Daoy (cell line): ENCODE data around the gene COL15A1. TPM values are rescaled to one million over a fixed set of nuclear protein-coding genes. Genes with fewer than 3 reads are reported as not detected.
"Not testable (repeated sequence)": the region's sequence is repeated elsewhere in the genome, so short reads cannot be mapped to it uniquely, and the experiment has no call there.

Experiments used
- DNase-seq: peaks from one replicate; pipeline ENCODE4 v3.0.0-alpha.2; 2015; ENCODE audit warnings: low read depth
- total RNA-seq: library from RNA; depleted of rRNA; stranded (reverse); fragments of >200 nt; shearing (Covaris generic); gene quantifications from 2 replicates; pipeline ENCODE4 v1.2.3, GENCODE V29; 2014

The COL15A1 gene
- total RNA-seq, 1 experiment from 2014 or later = 0.74 TPM

DNA sequence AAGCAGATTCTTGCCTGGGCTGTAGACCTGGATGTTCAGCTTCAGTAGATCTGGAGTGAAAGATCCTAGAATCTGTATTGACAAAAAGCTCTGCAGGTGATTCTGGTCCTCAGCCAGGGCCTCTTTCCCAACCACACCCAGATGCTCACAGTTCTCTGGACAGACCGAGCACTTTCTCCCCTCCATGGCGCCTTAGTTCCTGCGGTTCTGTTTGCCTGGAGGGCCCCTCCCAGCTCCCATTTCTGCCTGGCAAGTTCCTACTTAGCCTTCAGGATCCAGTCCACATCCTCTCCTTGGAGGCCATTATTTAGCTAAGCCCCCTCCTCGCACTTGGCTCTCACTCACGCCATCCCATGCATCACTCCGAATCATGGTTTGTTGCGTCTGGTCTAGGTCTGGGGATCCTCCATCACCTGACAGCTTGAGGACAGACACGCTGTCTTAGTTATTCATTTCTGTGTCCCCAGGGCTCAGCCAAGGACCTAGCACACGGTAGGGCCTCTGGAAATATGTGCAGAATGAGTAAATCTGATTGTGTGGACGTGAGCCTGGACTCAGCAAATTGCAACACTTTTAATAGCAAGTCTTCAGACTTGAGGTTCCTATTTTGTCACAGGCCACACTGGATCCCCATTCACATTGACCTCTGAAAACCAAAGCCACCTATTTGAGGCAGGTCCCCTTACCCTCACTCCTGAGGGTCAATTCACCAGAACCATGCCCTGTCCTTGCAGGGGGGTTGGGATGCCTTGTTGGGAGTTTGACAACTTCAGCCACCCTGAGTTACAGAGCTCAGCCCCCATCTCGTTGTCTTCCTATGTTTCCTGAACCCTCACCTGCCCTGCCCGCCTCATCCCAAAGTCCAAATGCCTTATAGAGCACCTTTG is 50.7 kb downstream of the COL15A1 start:
- peak; percentile 42 for DNase-seq

DNA sequence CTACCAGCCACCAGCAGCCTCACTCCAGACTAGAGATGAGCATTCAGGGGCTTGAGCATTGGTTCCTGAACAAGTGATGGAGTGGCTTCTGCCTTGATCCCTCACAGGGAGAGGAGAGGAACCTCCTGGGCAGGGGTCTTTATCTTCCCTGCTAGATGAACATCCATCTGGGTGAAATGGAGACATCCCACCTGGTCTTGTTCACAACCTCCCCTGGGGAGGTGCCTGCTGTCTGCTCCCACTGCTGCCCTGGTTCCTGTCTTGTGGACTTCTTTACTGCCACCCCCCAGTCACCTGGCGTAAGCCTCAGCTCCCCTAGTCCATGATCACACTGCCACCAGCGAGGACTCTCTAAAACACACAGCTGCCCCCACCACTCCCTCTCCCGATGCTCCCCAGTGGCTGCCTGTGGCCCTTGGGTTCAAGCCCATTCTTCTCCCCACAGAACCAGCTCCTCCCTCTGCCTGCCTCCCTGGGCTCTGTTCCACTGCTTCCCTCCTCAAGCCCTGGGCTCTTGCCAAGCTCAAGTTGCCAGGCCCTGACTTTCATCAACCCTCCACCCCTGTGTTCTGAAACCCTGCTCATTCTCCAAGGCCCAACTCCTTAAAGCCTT is 51.5 kb downstream of the COL15A1 start:
- DNase-seq = peak; percentile 62

DNA sequence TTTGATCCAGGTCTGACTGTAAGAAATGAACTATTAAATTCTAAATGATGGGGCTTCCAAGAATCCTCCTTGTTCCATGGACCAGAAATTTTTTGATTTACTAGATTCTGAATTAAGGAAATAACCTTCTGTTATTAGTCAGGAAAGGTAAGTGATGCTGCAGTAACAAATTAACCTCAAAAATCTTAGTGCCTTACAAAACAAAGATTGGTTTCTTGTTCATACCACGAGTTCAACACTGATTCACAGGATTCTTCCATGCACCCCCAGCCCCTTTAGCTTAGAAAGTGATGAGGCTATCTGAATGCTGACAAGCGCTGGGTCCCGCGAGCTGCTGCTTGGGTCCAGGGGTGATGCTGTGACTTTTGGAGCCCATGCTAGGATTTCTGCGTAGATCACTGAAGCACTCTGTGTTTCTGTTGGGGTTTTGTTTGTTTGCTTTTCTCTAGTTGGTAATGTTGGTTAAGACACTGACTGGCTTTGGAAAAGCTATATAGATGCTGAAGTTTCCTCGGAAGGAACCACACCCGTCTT is 52.3 kb downstream of the COL15A1 start:
- no peak for DNase-seq

DNA sequence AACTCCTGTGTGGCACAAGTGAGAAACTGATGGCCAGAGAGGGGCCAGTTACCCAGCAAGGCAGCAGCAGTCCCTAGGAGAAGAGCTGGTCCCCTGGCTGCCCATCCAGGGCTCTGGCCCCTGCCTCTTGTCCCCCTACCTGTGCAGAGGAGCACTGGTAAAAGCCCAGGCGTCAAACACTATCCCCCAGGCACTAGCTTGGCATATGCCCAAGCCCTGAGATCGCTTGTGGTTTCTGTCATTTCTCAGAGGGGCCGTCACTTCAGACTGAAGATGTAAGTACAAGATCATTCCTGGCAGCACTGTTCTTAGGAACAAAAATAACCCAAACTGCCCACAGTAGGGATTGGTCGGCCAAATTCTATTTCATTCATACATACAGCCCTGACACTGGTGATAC is 53.9 kb downstream of the COL15A1 start:
- DNase-seq = peak; percentile 85

DNA sequence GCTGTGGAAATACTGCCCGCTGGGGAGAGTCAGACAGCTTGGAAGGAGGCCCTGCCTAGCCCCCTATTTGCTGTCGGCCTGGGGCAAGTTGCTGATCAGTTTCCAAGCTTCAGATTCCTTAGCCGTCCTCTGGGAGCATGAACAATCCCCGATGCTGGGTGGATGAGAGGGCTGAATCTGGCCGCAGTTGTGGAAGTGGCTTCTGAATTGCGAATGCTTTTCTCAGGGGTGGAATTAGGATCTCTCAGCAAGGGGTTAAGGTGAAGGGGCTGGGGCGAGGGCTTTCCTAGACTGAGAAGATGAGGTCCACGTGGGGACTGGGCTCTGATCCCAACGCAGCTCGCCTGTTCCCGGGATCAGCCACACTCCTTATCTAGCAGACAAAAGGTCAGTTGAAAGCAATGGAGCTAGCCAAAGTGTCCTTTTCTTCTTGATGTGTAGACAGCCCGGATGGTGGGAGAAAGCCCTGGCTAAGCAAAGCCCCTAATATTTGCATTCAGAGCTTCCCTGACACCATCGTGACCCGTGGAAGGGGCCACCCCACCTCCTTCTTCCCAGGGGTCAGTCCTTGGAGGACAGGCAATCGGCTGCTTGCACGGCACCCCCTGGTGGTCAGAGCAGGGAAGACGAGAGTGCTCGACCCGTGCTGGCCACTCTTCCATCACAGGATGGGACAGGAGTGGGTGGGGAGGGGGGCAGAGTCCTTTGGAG is 54.9 kb downstream of the COL15A1 start:
- DNase-seq = peak; percentile 81

DNA sequence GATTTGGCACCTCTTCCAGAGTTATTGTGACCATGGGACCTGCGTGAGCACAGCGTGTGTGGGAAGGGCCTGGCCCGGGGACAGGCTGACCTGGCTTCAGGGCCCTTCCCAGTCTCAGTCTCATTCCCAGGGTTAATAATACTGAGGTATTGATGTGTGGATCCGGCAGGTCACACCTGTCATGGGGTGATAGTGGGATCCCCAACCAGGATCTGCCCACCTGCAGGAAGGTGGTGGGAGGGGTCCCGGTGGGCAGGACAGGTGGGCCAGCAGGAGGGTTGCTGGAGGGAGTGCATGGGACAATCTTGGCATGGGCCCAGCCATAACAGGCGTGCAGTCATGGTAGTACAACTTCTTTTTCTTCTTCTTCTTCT is 55.4 kb downstream of the COL15A1 start:
- DNase-seq = no peak

DNA sequence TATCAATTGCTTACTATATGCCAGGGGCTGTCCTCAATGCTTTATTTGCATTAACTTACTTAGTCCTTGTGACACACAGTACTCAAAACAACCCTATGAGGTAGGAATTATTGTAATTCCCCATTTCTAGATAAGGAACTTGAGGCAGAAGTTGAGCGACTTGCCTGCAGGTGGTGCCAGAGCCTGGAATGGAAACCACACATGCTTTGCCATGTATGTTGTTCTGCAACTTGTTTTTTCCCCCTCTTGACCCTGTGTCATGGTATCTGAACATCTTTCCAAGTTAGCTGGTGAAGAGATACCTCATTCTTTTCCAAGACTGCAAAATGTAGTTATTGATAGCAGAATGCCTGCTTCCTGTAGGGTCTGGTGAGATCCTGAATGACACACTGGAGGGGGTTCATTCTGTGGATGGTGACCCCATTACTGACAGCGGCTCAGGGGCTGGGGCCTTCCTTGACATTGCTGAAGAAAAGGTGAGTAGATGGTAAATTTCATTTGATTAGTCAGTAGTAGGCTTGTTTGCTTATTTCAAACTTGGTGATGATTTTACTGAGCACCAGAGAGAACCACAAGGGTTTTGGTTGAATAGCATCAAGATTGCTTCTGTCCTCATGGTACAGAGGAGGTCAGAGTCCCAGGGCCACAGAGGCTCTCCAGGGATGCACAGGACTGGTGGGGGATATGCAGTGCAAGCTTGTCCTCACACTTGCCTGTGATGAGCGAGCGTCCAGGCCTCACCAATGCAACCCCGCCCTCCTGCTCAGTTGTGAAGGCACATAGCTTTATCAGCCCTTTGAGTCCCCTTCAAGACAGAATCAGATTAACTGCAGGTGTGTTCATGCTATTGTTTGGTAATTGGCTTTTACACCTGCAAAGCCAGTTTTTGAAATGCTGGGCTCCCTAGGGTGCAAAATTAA is 57.0 kb downstream of the COL15A1 start:
- DNase-seq = peak; percentile 80

DNA sequence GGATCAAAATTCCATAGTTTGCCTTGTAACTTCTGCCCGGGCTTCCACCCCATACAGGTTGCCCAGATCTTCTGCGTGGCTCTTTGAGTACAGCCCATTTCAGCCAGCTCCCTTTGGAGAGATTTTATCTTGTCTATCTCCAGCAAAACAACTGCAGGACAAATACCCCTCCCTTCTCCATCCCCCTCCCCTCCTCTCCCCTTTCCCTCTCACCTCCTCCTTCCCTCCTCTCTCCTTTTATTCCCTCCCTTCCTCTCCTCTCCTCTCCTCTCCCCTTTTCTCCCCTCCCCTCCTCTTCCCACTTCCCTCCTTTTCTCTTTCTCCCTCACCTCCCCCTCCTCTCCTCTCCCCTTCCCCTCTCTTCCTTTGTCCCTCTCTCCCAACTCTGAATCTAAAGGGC is 58.2 kb downstream of the COL15A1 start:
- no peak for DNase-seq

DNA sequence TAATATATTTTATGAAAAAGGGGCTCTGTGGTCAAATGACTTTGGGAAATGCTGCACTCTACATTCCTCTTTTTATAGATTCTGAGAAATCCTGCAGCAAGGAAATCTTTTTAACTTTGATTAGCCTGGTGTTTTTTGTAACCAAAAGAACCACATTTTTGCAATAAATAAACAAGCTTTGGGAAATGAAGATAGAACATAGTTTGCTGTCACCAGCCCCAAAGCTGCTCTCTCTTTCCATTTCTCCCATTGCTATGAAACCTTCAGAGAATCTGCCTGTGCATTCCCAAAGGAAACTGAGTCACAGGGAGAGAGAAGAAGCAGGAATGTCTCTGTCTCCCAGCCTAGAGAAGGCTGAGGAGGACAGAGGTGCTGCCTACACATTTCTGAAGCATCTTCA is 59.0 kb downstream of the COL15A1 start:
- DNase-seq = no peak

DNA sequence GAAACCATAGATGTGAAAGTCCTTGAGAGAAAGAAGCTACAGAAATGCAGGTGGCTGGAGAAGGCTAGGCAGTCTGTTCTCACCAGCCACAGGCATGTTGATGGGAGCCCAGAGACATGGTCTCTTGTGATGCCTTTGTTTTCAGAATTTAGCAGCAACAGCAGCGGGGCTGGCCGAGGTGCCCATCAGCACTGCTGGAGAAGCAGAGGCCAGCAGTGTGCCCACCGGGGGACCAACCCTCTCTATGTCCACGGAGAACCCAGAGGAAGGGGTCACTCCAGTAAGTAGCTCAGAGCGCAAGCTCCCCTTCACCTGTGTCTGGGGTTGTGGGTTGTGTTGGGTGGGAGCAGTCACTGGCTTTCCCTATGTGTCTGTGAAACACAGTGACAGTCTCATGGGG is 59.6 kb downstream of the COL15A1 start:
- no peak for DNase-seq

DNA sequence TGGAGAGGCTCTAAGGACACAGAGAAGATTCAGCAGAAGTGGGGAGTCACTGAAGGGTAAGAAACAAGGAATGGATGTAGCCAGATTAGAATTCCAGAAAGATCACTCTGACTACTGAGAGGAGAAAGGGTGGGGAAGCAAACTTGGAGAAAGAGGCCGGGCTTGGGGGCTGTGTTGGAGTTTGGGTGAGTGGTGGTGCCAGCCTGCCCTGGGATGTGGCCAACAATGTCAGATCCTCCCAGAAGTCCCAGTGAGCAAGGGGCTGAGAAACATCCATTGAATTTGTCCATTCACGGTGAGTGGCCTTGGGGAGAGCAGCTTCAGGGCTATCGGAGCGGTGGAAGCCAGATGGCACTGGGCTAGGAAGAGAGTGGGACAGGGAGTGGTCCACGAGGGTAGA is 60.4 kb downstream of the COL15A1 start:
- no peak for DNase-seq

DNA sequence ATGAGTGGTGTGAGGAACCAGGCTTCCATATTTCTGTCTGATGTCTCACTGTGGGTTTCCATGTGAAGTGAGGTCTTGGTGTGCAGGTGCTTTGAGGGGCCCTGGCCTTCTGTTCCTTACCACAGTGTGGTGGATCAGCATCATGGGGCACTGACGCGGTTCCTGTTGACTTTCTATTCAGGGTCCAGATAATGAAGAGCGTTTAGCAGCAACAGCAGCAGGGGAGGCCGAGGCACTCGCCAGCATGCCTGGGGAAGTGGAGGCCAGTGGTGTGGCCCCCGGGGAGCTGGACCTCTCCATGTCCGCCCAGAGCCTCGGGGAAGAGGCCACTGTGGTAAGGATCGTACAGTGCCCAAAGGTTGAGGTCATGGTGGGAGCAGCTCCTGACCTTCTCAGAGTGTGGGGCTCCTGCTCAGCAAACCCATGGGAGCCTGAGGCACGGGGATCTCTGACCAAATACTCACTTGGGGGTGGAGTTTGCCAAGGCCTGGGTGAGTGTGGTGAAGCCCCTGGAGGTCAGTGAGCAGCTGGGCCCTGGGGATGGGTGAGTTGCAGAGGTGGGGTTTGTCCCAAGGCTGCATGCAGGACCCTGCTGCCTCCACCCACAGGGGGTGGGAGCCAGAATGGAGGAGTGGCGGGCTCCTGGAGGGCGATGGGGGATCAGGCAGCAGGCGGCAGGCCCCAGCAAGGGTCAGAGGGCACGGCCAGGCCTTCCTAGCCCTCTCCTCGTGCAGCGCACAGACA is 61.2 kb downstream of the COL15A1 start:
- no peak for DNase-seq

DNA sequence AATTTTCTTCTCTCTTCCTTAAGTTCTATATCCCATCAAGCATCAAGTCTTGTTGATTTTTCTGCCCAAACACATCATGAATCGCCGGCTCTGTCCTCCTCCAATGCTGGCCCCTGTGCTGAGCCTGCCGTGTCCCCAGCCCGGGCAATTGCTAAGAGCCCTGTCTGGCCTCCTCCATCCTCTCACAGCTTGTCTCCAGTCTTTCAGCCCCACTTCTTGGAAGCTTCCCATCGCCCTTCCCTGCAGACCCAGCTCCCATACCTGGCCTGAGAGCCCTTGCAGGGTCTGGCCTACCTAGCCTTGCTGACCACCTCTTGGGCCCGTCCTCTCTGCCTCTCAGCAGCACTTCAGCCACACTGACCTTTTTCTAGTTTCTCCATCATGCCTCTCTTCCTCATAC is 61.9 kb downstream of the COL15A1 start:
- DNase-seq = no peak

DNA sequence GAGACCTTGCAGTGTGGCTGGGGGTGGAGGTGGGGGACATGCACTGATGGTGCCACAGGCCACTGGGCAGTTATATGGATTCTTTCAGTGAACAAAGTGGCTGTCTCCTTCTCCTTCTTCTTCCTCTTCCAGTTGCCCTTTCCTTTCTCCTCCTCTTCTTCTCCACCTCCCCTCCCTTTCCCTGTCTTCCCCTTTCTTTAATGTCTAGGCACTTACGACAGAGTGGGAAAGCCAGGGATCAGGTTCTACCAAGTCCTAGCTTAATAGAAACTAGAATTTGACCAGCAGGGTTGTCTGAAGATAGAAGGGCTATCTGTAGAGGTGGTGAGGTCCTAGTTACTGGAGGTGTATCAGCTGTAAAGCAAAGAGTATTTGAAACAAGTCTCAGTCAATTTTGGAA is 62.8 kb downstream of the COL15A1 start:
- DNase-seq = no peak

DNA sequence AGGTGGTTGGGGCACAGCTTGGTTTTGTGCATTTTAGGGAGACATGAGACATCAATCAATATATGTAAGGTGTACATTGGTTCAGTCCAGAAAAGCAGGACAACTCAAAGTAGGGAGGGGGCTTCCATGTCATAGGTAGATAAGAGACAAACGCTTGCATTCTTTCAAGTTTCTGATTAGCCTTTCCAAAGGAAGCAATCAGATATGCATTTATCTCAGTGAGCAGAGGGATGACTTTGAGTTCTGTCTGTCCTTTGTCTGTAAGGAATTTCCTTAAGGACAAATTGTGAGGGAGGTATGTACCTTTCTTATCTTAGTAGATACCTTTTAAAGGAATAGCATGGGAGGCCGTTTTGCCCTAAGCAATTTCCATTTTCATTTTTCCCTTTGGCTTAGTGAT is 63.3 kb downstream of the COL15A1 start:
- DNase-seq = no peak

DNA sequence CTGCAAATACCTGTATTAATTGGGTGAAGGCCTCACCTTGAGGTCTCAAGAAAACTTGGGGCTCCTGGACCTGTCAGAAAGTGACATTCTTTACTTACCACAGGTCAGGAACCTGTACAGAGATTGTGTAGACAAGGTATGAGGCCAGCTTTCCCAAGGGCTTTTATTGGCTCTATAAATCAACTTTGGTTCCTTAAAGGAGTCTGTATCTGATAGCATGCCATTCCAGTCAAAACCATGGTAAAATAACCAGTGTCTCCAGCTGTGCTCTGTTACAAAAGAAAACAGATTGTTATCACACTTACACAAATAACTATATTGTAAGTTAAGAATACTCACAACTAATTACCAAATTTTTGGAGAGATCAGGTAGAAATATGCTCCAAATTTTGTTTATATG is 64.5 kb downstream of the COL15A1 start:
- DNase-seq = no peak

DNA sequence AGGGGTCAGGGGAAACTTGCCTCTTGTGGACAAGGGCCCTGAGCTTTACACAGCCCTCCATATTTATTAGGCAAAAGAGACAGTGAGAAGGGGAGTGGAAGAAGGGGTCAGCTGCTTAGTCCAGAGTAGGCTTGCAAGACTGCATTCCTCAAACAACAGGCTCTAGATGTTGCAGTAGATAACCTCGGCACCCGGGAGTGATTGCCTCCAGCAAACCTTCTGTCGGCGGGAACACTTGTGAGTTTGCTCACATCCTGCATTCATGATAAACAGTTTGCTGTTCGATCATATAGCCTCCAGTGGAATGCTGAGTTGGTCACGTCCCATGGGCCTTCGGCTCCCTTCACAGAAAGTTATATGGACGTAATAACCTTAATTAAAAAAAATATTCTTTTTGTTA is 66.7 kb downstream of the COL15A1 start:
- DNase-seq = not testable (repeated sequence)

DNA sequence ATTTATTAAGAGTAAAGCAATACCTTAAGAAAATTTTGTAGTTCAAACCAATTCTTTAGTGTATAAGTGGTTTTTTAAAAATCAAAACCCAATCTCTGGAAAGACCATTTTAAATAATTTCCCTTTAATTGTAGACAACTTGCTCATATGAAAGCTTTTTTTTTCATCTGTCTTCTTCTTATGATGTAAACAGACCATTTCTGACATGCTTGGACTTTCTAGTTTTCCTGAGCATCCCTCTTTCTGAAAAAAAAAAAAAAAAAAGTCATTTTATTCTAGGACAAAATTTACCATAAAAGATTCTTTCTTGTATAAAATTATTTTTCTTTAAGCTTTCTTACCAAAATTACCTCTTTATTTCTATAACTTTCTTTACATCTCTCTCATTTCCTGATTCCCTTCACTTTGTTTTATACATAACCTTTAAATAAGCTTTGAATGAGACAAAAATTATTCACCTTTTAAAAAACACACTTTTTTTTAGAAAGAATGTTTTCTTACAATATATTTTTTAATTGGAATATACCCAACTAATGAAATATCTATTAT is 67.5 kb downstream of the COL15A1 start:
- DNase-seq = no peak

DNA sequence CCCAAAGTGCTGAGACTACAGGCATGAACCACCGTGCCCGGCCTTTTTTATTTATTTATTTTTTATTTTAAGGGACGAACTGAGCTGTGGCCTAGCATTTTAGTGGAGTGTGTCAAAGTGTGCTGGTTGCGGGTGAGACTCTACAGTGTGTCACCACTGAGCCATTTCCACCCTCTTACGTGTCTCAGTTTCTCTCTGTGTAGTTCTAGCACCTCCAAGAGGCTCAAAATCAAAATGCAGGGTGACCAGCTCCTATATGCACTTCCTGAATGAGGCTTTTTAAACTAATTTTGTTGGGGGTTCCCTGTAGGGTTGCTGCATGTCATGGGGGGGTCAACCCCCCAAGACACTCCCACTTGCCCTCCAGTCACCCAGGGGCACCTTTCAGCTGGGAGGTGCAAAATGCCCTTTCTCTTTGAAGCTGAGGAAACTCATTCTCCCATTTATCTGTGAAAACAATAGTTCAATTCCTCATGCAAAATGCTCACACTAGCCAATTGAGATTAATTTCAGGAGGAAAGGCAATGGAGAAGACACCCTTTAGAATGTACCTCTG is 69.3 kb downstream of the COL15A1 start:
- DNase-seq = no peak

DNA sequence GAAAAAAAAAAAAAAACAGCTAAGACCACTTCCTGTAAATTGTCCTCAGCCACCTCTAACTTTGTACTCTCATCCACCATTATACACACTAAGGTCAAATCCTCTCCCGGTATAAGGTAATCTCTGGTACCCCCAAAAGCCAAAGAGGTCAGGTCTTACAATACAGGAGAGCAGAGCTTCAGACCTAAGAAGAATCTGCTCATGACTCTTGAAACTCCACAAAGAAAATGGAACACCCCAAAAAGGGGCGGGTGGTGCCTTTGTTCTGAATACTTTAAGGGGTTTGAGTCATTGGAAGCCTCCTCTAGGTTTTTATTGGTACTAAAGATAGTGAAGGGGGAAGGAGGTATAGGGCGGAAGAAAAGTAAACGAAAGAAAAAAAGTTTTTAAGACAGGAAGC is 69.8 kb downstream of the COL15A1 start:
- no peak for DNase-seq
